CD14-positive monocyte (primary cell): ENCODE measurements around the gene UPK1A. TPM values are rescaled to one million over a fixed set of nuclear protein-coding genes. Genes with fewer than 3 reads are reported as not detected.

ENCODE experiments used
- DNase-seq, 3 donors: peaks; one replicate each; pipeline ENCODE4 v3.0.0-alpha.2; 2011 to 2022
- H2AFZ ChIP-seq: 2 replicates; pipeline ENCODE4 v1.6.0; 2012; ENCODE audit warnings: mild to moderate bottlenecking, low read depth, low read length, inconsistent platforms; ENCODE audit not compliant: insufficient read depth, poor library complexity, severe bottlenecking
- H3K27ac ChIP-seq, 2 donors: 1 replicate in 1 of 2; 2 replicates in 1 of 2; pipeline ENCODE4 v1.5.1; 2012 to 2013; ENCODE audit warnings: low read length in 2 of 2, control low read depth in 1 of 2, inconsistent platforms in 1 of 2, low read depth in 1 of 2, mild to moderate bottlenecking in 1 of 2
- H3K27me3 ChIP-seq, 2 donors: one replicate each; pipeline versions ENCODE4 v1.6.0 to v1.6.1; 2011 to 2013; ENCODE audit warnings: low read length in 2 of 2; ENCODE audit not compliant: control insufficient read depth in 2 of 2, insufficient read depth in 2 of 2
- H3K36me3 ChIP-seq, 2 donors: replicated peaks in 1 of 2; 1 replicate in 1 of 2; 2 replicates in 1 of 2; pipeline versions ENCODE4 v1.5.1 to v1.6.1; 2012 to 2013; ENCODE audit warnings: low read length in 2 of 2, control low read depth in 1 of 2, inconsistent platforms in 1 of 2, mild to moderate bottlenecking in 1 of 2; ENCODE audit not compliant: insufficient read depth in 2 of 2, control insufficient read depth in 1 of 2
- H3K4me1 ChIP-seq, 2 donors: 1 replicate in 1 of 2; 2 replicates in 1 of 2; pipeline versions ENCODE4 v1.5.1 to v1.6.1; 2012 to 2013; ENCODE audit warnings: low read length in 2 of 2, control low read depth in 1 of 2, inconsistent platforms in 1 of 2, mild to moderate bottlenecking in 1 of 2, moderate library complexity in 1 of 2; ENCODE audit not compliant: insufficient read depth in 2 of 2, control insufficient read depth in 1 of 2
- H3K4me2 ChIP-seq: replicated peaks from 2 replicates; pipeline ENCODE3; 2012; ENCODE audit warnings: low read length, moderate library complexity, mild to moderate bottlenecking; ENCODE audit not compliant: poor library complexity, severe bottlenecking; ENCODE audit errors: extremely low read depth
- H3K4me3 ChIP-seq, 3 experiments: fragments of 200-600 bp in 1 of 3; sonication (generic) in 1 of 3; replicated peaks in 1 of 3; 1 replicate in 2 of 3; 2 replicates in 1 of 3; pipeline ENCODE4 v1.5.1; 2011 to 2013; ENCODE audit warnings: low read length in 3 of 3, mild to moderate bottlenecking in 3 of 3, control low read depth in 2 of 3, low read depth in 2 of 3, inconsistent platforms in 1 of 3, moderate library complexity in 1 of 3
- H3K79me2 ChIP-seq: 2 replicates; pipeline ENCODE4 v1.6.0; 2012; ENCODE audit warnings: mild to moderate bottlenecking, control low read depth, inconsistent platforms, low read length, moderate library complexity; ENCODE audit not compliant: insufficient read depth
- H3K9ac ChIP-seq: 2 replicates; pipeline ENCODE4 v1.6.0; 2017; ENCODE audit warnings: low read length, mild to moderate bottlenecking; ENCODE audit not compliant: insufficient read depth, poor library complexity, severe bottlenecking
- H3K9me3 ChIP-seq, 2 donors: replicated peaks in 1 of 2; 1 replicate in 1 of 2; 2 replicates in 1 of 2; pipeline versions ENCODE4 v1.5.1 to v1.6.1; 2012 to 2013; ENCODE audit warnings: low read length in 2 of 2, control low read depth in 1 of 2; ENCODE audit not compliant: control insufficient read depth in 1 of 2, insufficient read depth in 1 of 2
- H4K20me1 ChIP-seq: 2 replicates; pipeline ENCODE4 v1.6.0; 2012; ENCODE audit warnings: mild to moderate bottlenecking, low read length, control low read depth, moderate library complexity; ENCODE audit not compliant: insufficient read depth
- H3K27ac Mint-ChIP-seq, 7 donors: one replicate each; pipeline ENCODE4 v1.8.0; 2020; ENCODE audit warnings: mild to moderate bottlenecking in 7 of 7, mixed read lengths in 7 of 7, moderate library complexity in 6 of 7, inconsistent platforms in 2 of 7
- H3K27me3 Mint-ChIP-seq, 3 donors: one replicate each; pipeline ENCODE4 v1.8.0; 2021 to 2022; ENCODE audit warnings: low read depth in 3 of 3, mild to moderate bottlenecking in 3 of 3, mixed read lengths in 3 of 3, moderate library complexity in 3 of 3, inconsistent platforms in 1 of 3
- H3K36me3 Mint-ChIP-seq, 2 donors: one replicate each; pipeline ENCODE4 v1.8.0; 2020; ENCODE audit warnings: mixed read lengths in 2 of 2, inconsistent platforms in 1 of 2, mild to moderate bottlenecking in 1 of 2
- H3K4me1 Mint-ChIP-seq: one replicate; pipeline ENCODE4 v1.8.0; 2020; ENCODE audit warnings: mild to moderate bottlenecking, mixed read lengths
- H3K4me3 Mint-ChIP-seq, 2 donors: one replicate each; pipeline ENCODE4 v1.8.0; 2020; ENCODE audit warnings: mild to moderate bottlenecking in 2 of 2, mixed read lengths in 2 of 2, moderate library complexity in 1 of 2
- H3K9me3 Mint-ChIP-seq, 7 donors: one replicate each; pipeline ENCODE4 v1.8.0; 2020 to 2022; ENCODE audit warnings: mixed read lengths in 7 of 7, mild to moderate bottlenecking in 6 of 7, moderate library complexity in 6 of 7, inconsistent platforms in 2 of 7
- CTCF ChIP-seq: fragments of 200-600 bp; IDR thresholded peaks from one replicate; pipeline ENCODE4 v1.8.0; 2022; ENCODE audit warnings: antibody characterized with exemption, mild to moderate bottlenecking
- WGBS: methylation state at CpG from one replicate; pipeline ENCODE4 v1.1.5; 2013; ENCODE audit warnings: missing lambda C conversion rate; ENCODE audit not compliant: insufficient coverage; 5-methylcytosine and 5-hydroxymethylcytosine counted together
- intact Hi-C, 2 donors: fragments of 100-400 bp; cut with micrococcal nuclease; formaldehyde crosslinking; loops; one replicate each; pipeline versions ENCODE4 v1.15.0 to v1.15.1; 2023
- polyA plus RNA-seq, 3 donors: library from polyadenylated mRNA; depleted of rRNA in 1 of 3; unstranded in 2 of 3; stranded (reverse) in 1 of 3; fragments of 300-500 nt in 2 of 3; fragments of >200 nt in 1 of 3; fragmentation: Illumina TruSeq in 2 of 3; gene quantifications; 1 replicate in 2 of 3; 2 replicates in 1 of 3; pipeline ENCODE4 v1.2.3, GENCODE V29; 2012 to 2021

Gene UPK1A
- polyA plus RNA-seq, 3 donors = not detected

DNA sequence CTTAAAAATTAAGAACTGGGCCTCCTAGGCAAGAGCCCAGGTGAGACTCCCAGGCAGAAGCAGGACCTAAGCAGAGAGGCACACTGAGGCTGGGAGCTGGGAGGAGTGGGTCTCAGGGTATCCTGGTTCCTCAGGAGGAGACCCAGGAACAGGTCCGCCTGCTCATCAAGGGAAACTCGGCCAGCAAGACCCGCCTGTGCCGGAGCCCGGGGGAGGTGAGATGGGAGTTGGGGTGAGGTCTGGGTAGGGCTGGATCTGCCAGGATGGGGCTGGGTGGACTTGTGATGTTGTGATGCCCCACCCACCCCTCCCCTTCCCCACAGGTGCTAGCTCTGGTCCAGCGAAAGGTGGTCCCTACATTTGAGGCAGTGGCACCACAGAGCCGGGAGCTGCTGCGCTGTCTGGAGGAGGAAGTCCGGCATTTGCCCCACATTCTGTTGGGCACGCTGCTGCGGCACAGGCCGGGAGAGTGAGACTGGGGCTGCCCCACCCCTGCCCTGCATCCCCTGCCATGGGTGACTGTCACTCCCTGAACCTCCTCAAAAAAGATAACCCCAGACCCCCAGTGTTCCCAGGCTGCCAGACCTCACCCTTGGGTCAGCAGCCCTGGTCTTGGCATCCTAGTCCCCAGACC, 46.9 kb upstream of the UPK1A start:
- no peak for TF ChIP-seq CTCF
- no peaks in the 10 kb centered on the region for H3K79me2 ChIP-seq
- DNase-seq = no peak
- peak overlapping the region in 1 of 7 donors; percentile 50 for H3K27ac Mint-ChIP-seq
- H3K4me3 ChIP-seq = no peak overlapping the region
- no peaks in the 10 kb centered on the region for H3K4me1 Mint-ChIP-seq
- H3K9me3 Mint-ChIP-seq = peaks cover 0 to 1% (median 0%) of the 10 kb centered on the region in 7 donors
- no peak overlapping the region for H3K4me3 Mint-ChIP-seq
- peaks cover 0 to 3% (median 1%) of the 10 kb centered on the region in 3 donors for H3K27me3 Mint-ChIP-seq
- H3K27ac ChIP-seq = no peak overlapping the region
- H3K27me3 ChIP-seq = no peaks in the 10 kb centered on the region
- 97% methylated on average over 8 of the region's 12 CpGs for WGBS
- peaks cover 8 to 20% of the 10 kb centered on the region in 2 donors for H3K36me3 ChIP-seq
- H3K4me2 ChIP-seq = no peak overlapping the region
- H3K36me3 Mint-ChIP-seq = peaks cover 18 to 34% of the 10 kb centered on the region in 2 donors
- no peak overlapping the region for H2AFZ ChIP-seq
- no peaks in the 10 kb centered on the region for H3K9me3 ChIP-seq
- intact Hi-C loops = no loop called here
- no peaks in the 10 kb centered on the region for H3K4me1 ChIP-seq
- no peak overlapping the region for H3K9ac ChIP-seq
- H4K20me1 ChIP-seq = no peaks in the 10 kb centered on the region

DNA sequence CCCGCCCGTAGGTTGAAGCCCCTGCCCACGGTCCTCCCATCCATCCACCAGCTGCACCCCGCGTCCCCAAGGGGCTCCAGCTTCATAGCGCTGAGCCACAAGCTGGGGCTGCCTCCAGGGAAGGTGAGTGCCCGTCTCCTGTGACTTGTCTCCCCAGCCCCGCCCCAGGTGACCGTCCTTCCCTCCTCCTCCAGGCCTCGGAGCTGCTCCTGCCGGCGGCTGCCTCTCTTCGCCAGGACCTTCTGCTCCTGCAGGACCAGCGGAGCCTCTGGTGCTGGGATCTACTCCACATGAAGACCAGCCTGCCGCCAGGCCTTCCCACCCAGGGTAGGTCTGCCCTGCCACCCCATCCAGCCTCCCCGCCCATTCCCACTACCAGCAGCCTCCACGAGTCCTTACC, 46.3 kb upstream of the UPK1A start:
- peak overlapping the region in 1 of 7 donors; percentile 37 for H3K27ac Mint-ChIP-seq
- intact Hi-C loops = no loop called here
- H3K9me3 ChIP-seq = no peaks in the 10 kb centered on the region
- peaks cover 0 to 1% (median 0%) of the 10 kb centered on the region in 7 donors for H3K9me3 Mint-ChIP-seq
- WGBS = 97% methylated on average over 6 of the region's 17 CpGs
- H3K27me3 Mint-ChIP-seq = peaks cover 0 to 3% (median 1%) of the 10 kb centered on the region in 3 donors
- no peaks in the 10 kb centered on the region for H4K20me1 ChIP-seq
- H3K36me3 ChIP-seq = peaks cover 8 to 20% of the 10 kb centered on the region in 2 donors
- H3K4me2 ChIP-seq = no peak overlapping the region
- no peak overlapping the region for H3K27ac ChIP-seq
- no peaks in the 10 kb centered on the region for H3K27me3 ChIP-seq
- TF ChIP-seq CTCF = no peak
- DNase-seq = no peak
- no peak overlapping the region for H3K4me3 Mint-ChIP-seq
- H3K36me3 Mint-ChIP-seq = peaks cover 15 to 32% of the 10 kb centered on the region in 2 donors
- H3K4me1 Mint-ChIP-seq = no peaks in the 10 kb centered on the region
- H3K9ac ChIP-seq = no peak overlapping the region
- no peaks in the 10 kb centered on the region for H3K79me2 ChIP-seq
- no peaks in the 10 kb centered on the region for H3K4me1 ChIP-seq
- no peak overlapping the region for H2AFZ ChIP-seq
- H3K4me3 ChIP-seq = no peak overlapping the region
